CD4-positive, alpha-beta T cell treated with Interleukin-21 for 1 hour (primary cell): Measurements from ENCODE around the gene FMNL2.
"Not testable (repeated sequence)": the region's sequence is repeated elsewhere in the genome, so short reads cannot be mapped to it uniquely, and the experiment has no call there.

Experiments
- DNase-seq: peaks from one replicate; pipeline ENCODE4 v3.0.0-alpha.2; 2020

The FMNL2 gene

DNA sequence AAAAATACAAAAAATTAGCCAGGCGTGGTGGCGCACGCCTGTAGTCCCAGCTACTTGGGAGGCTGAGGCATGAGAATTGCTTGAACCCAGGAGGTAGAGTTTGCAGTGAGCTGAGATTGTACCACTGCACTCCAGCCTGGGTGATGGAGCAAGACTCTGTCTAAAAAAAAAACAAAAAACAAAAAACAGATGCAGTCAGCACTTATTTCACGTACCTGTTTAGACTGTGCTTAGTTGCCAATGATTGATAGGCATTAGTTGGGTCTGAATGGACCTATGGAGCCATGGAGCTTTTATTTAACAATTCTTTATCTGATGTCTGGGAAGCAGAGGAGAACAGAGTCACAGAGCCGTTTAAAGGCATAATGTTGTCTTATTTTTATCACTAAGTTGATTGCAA, 139.5 kb downstream of the FMNL2 start:
- not testable (repeated sequence) for DNase-seq

DNA sequence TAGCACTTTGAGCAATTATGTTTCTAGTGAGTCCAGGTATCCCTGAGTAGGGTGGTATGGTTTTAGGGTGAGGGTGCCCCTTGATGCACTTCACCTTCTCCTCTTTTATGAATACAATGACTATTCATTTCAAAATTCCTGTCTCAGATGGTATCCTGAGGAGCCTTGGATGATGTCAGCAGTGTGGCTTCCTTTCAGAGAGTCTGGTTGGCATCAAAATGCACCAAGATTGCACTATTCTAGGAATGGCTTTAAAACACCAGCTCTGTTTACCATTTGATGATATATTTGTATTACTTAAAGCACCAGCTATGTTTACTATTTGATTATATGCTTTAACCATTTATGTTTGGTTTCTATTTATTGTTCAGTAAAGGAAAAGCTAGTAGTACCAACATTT, 141.0 kb downstream of the FMNL2 start:
- DNase-seq: no peak

DNA sequence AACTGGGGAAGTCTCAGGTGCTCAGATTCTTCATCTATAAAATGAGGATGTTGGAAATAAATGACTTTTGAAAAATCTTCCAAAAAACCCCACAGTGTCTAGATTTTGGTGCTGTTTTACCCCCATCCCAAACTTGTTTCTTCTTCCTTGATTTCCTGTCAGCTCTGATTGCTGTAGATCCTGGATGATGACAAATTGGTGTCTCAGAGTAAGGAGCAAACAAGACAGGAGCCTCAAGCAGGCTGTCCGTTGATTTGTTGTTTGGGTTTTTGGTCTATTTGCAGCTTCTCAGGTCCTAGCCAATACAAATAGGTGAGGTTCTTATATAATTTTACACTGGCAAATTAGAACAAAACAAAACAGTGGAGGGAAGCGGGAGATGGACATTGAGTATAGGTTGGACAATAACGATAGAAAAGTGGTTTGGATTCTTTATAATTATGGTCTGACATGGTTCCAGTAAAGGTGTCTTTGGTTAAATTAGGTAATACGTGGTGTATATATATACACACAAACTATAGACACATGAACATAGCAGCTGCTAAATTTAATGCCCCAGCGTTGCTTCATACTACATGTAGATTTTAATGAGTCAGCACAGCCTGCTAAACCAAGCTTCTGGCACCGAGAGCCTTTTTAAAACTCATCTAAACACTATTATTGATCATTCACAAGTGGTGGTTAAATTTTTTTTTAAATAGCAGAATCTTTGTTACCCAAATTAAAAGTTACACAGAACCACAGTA, 142.5 kb downstream of the FMNL2 start:
- DNase-seq: no peak

DNA sequence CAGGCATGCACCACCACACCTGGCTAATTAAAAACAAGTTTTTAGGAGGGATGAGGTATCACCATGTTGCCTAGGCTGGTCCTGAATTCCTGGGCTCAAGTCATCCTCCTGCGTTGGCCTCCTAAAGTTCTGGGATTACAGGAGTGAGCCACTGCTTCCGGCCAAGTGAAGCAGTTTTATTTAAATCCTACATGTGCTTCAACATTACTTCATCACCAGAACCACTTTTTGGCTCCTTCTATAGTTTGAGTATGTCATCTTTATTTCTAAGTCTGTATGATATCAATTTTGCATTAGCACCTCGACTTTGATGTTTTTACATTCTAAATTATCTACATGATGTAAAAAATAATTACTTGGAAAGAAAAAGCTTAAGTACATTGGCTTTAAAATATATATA, 144.3 kb downstream of the FMNL2 start:
- no peak for DNase-seq

DNA sequence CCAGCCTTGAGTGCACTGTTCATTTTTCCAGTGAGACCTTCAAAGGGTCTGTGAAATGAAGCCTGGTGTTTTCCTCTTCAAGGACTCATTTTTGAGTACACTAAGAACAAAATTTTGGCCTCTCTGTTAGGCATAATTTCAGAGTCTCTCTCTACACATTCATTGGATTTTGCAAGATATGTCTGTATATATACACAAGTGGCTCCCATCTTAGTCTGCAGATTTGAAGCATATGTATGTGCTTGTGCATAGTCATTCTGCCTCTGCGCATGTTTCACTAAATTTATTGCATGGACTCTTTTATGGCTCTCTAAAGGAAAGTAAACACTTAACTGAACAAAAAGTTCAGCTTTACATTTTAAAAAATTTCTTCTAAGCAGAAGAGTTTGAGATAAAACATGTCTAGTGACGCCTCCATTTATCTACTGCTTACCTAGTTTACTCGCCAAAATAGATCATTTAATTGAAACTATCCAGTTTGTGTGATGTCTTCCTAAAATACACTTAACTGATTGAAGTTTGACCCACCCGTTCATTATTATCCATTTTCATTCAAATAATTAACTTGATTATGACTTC, 145.9 kb downstream of the FMNL2 start:
- DNase-seq: no peak

DNA sequence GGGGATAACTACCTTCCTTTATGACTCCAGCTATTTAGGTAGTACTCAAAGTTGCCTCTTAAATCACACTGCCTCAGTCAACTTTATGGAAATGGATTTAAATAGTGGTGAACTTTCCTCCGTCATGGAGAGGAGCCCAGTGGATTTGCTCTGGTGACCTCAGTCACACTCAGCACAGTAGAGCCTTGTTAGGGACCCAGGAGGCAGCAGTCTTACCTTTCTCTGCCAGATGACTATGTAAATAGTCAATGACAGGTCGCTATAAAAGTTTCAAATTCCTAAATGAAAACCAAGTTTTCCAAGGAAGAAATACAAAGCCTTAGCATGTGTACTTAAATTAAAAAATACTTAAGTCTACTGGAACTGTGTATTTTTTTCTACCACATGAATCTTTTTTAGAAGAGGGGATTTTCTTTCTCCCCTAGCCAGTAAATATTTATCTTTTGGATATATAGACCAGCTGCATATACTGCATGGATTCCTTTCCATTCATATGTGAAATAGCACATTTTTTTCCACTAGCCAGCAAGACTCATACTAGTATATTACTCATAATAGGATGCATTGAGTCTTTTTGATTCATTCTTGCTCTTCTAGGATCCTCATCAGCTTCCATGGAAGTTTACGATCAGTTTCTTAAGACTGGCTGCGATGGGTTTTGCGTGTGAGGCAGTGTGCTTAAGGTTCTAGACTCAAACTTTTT, 147.1 kb downstream of the FMNL2 start:
- DNase-seq: no peak

DNA sequence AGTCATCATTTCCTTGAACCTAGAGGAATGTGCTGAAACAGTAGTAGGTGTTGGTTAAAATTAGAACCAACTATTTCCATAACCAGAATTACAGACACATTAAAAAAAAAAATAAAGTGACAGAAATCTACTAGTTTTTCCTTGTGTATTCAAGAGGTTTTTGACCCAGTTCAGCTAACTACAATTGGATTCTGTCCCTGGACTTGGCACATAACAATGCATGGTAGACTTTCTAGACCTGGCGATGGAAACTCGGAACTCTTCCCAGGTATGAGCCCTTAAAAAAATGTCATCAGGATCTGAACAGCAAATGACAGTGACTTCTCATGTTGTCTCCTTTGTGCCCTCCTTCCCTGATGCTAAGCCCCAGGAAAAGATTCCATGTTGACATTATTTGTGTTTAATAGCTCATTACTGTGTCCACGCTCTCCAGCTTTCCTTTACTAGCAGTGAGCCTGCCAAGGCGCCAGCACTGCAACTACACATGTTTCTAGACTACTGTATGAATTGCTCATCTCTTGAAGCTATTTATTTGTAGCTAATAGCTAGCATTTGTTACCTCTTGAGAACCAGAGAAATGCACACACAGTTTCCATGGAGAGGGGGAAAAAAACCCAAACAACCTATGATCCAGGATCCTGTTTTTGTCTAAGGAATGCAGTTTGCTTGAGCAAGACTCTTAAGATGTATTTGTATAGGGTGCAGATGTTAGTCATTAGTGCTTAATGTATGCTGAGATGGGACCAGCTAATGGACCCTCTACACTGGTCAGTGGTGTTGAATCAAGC, 148.5 kb downstream of the FMNL2 start:
- no peak for DNase-seq

DNA sequence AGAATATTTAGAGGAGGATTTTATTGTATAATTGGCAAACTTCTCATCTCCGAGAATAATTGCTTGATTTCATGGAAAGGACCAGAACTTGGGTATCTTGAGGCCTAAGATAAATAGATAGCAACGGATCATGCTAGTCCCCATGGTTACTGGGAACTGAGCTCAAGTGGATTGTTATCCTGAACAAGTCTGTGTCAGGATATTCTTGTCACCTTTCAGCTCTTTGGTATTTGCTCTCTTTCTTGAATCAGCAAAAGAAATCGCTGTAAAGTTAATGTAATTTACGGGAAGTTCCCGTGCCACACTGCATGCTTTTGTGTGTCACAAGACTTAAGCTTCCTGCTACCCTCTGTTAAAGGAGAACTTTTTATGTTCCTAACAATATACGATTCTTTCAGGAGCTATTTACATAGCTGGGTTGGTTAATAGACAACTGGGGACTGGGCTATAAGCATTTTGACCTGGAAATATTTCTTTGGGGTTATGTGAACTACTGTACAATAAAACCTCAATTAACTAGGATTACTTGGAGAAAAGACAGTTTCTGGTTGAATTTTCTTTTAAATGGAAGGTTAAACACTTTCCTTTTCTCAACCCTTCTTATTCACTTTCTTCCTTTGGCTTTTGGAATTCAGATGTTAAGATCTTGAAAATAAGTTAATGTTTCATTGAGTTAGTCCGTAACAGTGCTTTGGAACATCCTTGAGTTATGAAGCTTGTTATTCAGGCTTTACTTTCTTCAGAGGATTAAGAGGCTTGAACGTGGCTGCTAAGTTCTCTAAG, 151.2 kb downstream of the FMNL2 start:
- no peak for DNase-seq

DNA sequence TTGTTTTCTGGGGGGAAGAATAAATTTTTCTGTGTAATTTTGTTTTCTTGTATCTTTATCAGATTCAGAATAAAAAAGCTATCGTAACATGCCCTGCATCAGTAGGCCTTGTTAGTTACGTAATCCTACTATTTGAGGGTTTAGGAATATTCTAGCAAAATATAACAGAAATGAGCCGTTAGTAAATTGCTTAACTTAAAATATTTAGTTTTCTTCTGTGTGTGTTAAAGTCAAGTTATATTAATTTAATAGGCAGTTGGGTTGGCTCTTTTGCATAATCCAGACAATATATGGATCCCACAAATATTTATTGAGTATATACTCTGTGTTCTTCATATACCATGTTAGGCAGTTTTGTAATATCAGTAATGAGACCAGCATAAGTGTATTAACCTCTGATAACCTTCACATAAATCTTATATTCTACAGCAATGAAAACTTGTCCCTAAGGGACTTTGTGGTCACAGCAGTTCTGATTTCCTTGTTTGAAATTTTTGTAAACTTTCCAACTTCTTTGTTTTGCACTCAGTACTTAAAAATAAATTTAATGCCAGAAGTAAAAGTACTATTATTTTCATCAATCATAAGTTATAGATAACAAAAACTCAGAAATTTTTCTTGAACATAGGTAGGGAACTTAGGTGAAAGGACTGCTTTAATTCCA, 151.9 kb downstream of the FMNL2 start:
- DNase-seq: no peak

DNA sequence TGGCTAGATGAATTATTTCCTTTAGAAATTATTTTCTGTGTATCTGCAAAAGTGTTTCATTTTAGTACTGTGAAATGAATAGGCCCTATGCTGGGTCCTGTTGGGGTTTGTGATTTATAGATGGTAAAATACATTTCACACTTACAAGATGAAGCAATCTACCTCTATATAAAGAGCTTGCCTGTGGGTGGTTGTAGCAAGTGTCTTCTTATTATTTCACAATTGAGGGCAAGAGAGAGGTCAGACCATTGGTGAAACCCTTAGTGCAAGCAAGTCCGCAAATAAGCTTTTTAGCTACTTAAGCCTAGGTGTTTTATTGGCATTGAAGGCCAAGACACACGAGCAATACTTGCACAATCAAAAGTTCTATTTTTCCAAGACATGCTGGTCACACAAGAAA, 153.1 kb downstream of the FMNL2 start:
- DNase-seq: no peak

DNA sequence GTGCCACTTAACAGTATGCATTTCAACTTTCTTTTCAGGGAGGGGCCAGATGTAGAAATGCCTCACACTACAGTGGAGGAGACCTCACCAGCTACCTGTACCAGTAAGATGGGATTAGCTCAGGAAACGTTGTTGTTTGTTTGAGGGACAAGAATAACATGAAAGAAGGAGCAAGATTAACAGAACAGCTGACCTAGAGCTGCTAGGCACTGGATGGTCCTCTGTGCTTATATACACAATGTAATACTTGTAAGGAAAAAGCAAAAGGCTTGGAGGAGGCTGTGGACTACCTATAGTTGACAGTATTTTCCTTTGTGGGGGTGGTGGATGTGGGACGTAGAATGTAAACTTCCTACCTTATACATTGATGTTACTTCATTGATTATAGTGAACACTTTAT, 154.4 kb downstream of the FMNL2 start:
- DNase-seq: no peak

DNA sequence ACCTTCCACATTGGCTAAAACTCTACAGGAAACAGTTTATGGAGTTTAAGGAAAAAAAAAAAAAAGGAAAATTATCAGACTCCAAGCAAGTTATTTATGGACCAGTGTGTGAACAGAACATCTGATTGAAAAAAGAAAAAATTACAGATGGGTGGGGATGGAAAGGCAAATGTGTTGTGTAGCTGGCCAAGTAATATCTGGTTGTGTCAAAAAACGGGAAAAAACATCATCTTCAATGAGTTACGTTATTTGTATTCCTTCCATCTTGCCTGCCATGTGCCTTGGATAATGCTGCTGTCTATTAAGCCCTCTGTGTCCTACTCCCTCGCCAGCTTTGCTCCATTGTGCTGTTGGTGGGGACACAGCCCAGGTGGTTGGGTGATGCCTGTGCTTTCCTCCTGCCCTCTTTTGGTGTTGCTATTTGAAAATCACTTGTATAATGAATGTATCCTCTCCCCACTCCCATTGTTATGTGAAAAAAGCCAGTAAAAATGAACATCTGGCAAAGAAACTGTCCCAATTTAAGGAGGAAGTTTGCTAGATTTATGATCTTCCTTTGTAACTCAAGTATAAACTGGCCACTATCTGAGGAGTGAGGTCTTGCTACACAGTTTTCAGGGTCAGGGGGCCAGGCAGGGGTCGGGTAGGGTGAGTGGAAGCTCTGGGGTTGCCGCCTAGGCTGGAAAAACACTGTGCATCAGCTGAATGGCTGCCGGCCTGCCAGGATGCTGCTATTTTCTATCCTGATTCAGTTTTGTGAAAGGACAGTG, 155.9 kb downstream of the FMNL2 start:
- DNase-seq: no peak

DNA sequence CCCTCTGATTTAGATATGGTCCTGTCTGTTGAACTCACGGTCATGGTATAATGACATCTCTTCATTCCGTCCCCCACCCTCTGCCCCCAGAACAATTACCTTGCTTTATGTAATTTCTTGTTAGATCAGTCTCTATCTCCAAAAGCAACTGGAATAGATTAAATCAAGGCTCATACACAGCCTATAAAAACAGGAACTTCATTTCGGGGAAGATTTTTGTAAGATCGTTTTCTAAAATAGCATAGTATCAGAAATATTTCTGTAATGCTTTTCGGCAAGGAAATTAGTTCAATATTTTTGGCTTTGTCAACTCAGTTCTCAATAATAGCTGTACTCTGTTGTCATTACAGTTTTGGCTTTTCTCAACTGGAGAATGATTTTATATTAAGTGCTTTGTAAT, 157.2 kb downstream of the FMNL2 start:
- no peak for DNase-seq

DNA sequence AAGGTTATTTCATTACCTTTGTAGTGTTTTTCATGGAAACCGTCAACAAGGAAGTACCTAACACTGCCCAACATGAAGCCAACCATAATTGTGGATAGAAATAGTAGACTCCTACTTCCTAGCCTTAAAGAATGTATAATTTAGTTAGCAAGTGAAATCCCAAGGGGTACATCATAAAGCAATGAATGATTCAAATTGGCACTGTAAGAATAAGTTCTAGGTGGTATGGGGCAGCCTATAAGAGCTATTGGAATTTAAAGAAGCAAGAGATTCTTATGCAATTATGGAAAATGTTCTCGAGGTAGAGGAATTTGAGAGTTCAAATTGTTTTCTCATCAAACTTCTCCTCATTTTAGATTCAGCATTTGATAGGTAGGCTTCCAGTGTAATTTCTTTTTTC, 157.9 kb downstream of the FMNL2 start:
- DNase-seq: no peak

DNA sequence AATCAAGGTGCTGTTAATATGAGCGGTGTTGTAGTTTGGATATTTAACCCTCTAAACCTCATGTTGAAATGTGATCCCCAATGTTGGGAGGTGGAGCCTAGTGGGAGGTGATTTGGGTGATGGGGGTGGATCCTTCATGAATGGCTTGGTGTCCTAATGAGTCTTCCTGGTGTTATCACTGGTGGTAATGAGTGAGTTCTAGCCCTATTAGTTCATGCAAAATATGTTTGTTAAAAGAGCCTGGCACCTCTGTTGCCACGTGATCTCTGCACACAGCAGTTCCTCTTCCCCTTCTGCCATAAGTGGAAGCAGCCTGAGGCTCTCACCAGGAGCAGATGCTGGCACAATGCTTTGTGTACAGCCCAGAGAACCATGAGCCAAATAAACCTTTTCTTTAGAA, 158.4 kb downstream of the FMNL2 start:
- DNase-seq: no peak

DNA sequence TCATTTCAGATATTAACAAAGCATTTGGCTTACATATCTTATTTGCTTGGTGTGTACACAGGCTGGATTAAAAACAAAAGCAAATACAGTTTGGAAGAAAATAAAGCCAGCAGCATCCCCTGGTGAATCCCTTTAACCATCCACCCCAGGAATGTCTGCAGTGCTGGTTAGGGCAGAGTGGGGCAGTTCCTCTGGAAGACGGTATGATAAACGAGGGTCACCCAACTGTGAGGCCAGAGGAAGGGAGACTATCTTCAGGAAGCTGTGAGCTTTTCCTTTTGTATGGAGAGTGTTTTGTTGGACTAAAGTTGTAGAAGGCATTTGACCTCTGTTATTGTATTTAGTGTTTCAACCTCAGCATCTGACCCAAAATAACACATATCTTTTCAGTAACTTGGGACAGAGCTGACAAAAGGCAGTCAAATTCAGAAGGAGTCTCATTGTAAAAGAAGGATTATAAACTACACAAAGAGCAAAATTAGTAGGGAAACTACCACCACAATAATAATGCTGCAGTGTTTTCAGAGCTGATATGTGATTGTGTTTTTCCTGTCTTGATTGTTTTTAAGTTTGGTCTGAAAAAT, 159.1 kb downstream of the FMNL2 start:
- DNase-seq: no peak

DNA sequence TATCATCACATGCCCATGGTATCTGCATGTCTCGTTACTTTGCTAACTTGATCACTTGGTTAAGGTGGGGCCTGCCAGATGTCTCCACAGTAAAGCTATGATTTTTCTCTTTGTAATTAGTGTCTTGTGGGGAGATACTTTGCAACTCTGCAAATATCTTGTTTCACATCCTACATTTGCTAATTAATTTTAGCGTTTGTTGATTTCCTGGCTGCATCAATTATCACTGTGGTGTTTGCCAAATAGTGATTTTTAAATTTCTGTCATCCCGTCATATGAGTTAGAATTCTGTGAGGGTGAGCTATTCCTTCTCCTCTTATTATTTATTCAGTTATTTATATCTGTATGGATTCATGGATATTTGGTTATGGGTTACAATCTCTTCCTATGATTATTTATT, 161.4 kb downstream of the FMNL2 start:
- no peak for DNase-seq

DNA sequence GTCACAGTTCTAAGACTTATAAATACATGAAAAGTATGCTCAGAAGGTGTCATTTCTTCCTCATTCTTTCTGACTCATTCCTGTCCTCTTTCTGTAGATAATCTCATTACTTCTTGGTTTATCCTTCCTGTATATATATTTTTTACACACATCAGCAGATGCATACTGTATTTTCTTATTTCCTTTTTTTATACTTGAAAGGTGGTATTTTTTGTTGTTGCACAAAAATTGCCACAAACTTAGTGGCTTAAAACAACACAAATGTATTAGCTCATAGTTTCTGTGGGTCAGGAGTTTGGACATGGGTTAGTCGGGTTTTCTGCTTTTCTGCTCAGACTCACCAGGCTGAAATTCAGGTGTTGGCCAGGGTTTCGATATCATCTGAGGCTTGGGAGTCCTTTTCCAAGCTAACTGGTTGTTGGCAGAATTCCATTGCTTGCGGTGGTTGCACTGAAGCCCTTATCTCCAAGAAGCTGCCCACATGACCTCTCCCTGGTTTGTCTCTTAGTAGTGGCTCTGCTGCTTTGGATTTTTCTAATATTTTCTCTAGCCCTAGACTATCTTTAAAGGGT, 162.6 kb downstream of the FMNL2 start:
- no peak for DNase-seq

DNA sequence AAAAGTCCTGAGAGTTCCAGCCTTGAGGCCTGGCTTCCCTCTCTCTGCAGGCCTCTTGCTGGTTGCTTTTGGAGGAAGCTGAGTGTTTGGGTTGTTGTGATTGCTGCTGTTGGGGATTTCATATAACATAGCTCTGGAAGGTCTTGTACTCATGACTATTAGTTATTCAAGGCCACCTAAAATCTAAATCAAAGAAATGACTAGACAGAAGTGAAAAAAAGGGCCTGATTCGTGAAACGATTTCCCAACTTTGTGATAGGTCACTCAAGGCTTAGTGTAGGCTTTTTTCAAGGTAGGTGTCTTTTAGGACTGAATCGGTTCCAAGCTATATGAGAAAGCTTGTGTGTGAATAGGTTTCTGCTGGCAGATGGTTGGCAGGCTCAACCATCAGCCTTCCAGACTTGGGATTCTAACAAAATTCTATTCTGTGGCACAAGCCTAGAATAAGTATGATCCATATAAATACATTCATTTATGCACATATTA, 164.4 kb downstream of the FMNL2 start:
- DNase-seq: no peak
